Raji (cell line): Measurements from ENCODE around the gene NHLRC3.

ENCODE experiments used
- POLR2A ChIP-seq: IDR thresholded peaks from 2 replicates; pipeline ENCODE4 v1.6.1; 2011; ENCODE audit warnings: low read depth, low read length, control low read depth; ENCODE audit not compliant: insufficient read depth

Gene NHLRC3

DNA sequence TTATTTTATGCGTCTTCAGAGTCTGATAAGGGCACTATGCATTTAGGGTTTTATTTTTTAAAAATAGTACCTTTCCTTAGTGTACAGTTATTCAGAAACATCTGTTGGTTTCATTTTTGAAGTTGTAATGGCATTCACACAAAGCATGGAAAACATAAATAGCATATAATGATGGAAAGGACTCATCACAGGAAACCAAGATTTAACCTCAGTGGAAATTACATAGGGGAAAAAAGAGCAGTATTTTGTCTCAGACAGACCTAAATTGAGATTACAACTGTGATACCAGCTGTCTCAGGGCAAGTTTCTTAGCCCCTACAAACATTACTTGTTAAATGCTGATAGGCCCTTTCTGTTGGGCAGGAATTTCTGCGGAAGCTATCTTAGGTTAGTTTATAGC lies 57.2 kb downstream of the NHLRC3 start:
- no peak for TF ChIP-seq POLR2A

DNA sequence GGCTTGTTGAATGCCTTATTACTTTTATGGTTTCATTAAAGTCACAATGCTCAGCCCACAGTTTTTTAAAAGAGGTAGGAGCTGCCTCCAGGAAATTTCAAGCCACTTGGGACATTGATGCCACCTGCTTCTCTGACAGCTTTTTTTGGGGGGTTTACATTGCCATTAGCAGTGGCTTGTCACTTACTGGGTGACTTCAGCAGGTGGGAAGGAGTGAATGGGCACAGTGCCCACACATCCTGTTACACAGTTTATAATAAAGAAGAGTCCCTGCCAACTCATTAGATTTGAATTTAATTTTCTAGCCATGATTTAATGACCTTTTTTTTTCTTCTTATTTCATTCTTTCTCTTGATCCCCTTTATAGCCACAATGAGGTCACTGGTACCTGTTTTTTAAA lies 61.0 kb downstream of the NHLRC3 start:
- TF ChIP-seq POLR2A, result no peak
